GM18520 (cell line): ENCODE results near the gene TNNT1.
"Not testable (repeated sequence)": the region's sequence is repeated elsewhere in the genome, so short reads cannot be mapped to it uniquely, and the experiment has no call there.

Experiments
- ATAC-seq: cut with Tn5 transposase; IDR thresholded peaks from one replicate; pipeline ENCODE4 v1.9.1; 2021; ENCODE audit not compliant: unreplicated experiment

TNNT1 gene

DNA sequence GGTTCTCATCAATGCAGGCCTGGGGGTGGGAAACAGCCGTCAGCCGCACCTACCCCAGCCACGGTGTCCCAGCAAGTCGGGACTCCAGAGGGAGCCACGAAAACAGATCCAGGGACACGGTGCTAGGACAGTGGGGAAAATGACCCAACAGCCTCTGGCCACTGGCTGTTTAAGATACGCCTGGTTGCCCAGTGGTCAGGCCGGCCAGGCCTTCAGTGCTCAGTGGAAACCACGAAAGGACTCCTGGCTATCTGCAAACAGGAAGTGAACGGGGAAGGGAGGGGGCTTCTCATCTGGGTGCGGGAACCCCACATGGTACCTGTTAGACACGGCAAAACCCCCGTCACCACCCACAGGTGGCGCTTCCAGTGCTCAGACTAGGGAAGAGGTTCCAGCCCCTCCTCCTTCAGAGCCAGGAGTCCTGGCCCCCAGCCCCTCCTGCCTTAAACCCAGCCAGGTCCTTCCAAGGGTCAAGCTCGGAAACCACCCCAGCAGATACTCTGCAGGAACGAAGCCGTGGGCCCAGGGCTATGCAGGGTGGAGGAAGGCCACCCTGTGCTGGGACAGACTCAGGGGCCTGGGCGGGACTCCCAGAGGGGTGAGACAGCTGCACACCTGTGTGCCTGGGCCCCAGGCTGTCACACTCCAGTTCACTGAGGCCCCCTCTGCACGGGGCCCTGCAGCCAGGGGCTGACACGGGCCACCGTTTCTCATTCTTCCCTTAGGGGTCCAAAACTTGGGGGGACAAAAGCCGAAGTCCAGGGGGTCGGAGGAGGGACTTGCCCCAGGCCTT, 36.0 kb downstream of the TNNT1 start:
- no peak for ATAC-seq

DNA sequence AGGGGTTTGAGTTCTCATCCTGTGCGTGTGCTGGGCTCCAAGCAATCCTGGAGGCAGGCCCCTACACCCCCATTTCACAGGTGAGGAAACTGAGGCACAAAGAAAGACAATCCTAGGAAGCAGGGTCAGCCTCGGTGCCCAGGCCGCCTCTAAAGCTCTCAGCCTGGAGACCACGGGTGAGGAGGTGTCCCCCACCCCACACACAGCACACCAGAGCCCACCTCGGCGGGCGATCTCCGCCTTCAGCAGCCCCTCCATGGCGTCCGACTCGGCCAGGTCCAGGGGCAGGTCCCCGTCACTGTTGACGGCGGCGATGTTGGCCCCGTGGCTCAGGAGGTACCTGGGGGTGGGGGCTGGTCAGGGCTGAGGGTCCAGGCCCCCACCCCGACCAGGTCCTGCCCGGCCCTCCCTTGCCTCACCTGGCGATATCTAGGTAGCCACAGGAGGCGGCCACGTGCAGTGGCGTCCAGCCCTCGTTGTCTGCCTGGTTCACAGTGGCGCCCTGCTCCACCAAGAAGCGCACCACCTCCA, 36.7 kb downstream of the TNNT1 start:
- ATAC-seq, result no peak

DNA sequence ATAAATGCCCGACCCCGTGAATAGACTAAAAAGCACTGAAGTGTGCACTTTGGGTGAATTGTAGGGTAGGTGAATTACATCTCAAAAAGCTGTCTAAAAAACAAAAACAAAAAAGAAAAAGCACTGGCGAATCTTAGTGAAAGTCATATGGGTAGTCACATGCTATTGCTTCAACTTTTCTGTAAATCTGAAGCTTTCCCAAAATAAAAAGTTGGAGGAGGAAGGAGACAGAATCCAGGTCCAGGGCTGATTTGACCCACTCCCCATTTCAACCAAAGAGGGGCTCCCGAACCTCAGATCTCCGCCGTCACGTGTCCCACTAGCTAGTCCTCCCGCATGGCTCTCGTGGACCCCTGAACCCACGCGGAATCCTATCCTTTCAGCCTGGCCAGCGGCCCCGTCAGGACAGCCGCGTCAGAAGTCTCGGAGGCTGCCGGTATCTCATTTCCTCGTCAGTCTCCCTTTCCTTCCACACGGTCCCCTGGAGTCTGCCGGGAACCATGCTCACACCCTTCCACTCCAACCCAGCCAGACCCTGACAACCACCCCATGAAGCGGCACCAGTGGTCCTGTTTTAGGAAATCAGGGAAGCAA, 37.7 kb downstream of the TNNT1 start:
- ATAC-seq, result no peak

DNA sequence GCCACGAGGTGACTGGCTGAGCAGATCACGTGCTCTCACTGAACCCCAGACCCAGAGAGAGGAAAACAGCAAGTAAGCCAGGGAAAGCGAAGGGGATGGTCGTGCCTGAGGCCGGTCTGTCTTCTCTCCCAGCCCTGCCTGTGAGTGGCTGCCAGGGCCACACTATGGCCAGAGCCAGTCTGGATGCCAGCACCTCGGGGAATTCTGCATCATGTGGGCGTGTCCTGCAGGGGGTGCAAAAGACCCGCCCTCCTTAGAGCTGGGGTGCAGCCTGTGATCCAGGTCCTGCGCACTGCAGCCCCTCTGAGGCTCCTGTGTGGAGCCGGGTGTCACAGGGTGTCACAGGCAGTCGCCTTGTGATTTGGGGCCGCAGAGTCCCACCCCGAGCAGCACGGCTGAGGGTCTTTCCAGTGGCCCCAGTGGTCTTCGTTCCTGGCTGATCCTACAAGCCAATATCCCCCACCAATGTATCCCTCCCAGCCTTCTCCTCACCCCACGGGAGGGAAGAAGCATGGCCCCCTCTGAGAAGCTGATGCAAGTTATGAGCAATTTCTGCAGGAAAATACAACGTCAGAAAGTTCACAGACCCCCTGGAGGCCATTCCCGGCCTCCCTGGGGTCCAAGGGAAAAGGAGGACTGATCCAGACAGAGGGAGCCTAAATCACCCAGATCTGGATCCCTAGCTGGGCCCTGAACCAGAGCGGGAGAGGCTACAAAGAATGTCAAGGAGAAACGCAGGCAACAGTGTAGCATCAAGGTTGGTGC, 39.3 kb downstream of the TNNT1 start:
- ATAC-seq, result no peak

DNA sequence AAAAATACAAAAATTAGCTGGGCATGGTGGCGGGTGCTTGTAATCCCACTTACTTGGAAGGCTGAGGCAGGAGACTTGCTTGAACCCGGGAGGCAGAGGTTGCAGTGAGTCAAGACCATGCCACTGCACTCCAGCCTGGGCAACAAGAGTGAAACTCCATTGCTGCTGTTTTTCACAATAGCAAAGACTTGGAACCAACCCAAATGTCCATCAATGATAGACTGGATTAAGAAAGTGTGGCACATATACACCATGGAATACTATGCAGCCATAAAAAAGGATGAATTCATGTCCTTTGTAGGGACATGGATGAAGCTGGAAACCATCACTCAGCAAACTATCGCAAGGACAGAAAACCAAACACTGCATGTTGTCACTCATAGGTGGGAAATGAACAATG, 41.8 kb downstream of the TNNT1 start:
- ATAC-seq, result not testable (repeated sequence)

DNA sequence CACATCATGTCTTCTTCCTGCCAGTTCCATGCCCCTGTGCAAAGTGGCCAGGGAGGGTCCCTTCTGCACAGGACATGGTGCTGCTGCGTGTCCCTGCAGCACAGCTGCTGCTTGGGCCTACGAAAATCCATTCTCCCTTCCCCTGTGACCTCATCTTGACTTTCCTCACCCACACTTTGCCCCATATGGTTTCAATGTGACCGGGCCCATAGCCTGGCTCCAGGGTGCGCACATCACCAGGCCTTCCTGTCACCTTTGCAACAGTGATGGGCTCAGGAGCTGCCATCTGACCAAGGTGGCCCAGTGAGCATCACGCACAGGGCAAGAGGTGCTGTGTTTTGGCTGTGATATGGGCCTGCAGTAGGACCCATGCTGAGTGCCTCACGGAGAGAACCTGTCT, 42.4 kb downstream of the TNNT1 start:
- ATAC-seq, result no peak

DNA sequence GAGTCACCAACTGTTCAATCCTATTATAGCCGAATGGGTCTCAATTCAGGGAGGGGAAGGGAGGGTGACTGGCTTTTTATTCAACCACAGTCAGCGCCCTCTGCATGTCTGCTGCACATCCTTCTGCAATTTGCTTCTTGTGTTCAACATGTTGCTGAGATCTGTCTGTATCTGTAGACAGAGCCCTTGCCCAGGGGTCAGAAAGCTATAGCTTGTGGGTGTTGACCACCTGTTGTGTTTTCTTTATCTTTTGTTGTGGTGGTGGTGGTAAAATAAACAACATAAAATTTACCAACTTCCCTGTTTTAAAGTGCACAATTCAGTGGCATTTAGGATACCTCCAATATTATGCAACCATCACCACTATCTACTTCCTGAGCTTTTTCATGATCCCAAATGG, 43.8 kb downstream of the TNNT1 start:
- no peak for ATAC-seq

DNA sequence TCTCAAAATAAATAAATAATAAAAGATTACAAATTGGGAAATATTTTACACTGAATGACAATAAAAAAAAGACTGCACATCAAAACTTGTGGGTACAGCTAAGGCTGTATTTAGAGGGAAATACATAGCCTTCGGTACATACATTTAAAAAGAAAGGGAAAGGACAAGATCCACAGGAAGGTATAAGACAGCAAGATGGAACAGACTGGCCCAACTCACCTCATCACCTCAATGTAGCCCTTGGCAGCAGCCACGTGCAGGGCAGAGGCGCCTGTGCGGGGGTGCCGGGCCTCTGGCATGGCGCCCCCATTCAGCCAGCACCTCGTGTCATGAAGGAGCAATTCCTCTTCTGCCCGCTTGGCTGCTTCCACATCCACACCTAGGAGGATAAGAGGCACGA, 45.8 kb downstream of the TNNT1 start:
- no peak for ATAC-seq

DNA sequence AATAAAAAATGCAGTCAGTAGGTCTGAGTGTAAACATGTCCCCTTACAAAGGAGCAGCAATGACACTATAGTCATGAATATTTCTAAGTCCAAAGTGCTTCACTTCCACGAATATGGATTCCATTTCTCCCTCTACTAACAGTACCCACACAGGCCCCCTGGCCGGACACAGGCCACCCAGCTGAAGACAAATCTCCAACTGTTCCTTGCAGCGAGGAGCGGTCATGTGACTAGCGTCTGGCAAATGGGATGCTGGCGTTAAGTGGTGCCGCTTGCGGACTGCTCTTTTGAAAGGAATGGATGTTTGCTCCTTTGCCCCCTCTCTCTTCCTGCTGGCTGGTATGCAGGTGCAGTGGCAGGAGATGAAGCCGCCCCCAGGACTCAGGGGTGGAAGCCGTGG, 47.7 kb downstream of the TNNT1 start:
- no peak for ATAC-seq

DNA sequence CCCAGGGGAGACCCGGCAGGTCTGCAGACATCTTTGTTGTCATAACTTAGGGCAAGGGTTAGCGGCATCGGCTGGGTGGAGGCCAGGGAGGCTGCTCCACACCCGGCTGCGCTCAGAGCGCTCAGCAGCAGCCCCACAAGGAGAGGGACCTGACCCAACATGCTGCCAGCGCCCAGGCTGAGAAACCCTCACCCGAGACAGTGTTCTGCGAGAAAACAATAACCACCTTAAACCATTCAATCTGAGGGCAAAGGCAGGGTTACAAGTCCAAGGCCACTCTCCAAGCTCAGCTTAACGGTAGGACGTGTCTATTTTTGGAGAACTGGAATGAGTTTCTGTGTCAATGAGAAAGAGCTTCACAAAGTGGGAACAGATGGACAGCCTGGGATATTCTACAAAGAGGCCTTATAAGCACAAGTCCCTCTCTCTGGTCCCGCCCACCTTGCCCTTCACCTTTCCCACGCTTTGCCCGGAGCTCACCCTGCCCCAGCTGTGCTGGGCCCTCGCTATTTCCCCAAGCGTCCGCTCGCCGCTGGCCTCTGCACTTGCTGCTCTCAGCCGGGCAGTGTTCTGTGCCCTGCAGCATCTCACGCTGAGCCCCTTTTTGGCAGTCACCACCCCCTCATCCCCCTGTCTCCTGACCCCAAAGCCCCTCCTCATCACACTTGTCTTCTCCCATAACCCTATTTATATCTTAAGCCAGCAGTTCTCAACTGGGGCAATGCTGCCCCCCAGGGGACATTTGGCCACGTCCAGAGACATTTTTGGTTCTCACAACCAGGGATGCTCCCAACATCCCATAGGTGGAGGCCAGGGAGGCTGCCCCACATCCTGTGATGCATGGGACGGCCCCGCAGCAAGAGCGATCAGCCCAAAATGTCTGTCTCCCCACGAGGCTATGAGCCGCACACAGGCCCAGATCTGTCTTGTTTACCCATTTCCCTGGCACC, 49.2 kb downstream of the TNNT1 start:
- no peak for ATAC-seq

DNA sequence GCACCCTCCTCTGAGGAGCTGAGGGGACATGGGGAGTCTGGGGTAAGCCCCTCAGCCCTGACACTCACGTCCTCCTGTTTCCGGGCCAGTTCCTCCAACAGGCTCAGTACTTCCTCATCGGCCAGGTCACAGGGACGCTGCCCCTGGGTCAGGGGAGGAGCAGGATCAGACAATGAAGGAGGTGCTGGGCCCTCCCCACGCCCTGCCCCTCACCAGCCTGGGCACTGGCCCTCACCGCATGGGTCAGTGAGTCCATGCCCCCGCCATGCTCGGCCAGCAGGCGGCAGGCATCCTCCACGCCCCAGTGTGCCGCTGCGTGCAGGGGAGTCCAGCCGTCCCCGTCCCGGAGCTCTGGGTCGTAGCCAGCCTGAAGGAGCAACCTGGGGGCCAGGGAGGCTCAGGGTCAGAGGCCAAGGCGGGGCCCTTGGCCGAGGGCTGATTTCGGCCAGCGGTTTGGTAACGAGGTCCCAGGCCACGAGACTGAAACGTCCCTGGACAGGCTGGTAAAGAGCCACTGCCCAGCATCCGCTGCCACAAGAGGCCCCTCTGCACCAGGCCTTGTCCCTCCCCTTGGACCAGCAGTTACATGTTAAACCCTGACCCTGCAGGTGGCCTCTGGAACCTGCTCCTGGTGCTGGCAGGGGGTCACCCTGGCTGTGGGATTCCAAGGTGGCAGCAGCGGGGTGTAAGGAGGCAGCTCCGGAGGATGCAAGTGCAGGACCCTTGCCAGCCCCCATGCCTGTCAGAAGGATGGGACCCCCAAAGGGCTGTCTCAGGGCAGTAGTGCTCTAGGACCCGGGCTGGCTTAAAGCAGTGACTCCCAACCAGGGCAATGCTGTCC, 50.1 kb downstream of the TNNT1 start:
- ATAC-seq, result no peak

DNA sequence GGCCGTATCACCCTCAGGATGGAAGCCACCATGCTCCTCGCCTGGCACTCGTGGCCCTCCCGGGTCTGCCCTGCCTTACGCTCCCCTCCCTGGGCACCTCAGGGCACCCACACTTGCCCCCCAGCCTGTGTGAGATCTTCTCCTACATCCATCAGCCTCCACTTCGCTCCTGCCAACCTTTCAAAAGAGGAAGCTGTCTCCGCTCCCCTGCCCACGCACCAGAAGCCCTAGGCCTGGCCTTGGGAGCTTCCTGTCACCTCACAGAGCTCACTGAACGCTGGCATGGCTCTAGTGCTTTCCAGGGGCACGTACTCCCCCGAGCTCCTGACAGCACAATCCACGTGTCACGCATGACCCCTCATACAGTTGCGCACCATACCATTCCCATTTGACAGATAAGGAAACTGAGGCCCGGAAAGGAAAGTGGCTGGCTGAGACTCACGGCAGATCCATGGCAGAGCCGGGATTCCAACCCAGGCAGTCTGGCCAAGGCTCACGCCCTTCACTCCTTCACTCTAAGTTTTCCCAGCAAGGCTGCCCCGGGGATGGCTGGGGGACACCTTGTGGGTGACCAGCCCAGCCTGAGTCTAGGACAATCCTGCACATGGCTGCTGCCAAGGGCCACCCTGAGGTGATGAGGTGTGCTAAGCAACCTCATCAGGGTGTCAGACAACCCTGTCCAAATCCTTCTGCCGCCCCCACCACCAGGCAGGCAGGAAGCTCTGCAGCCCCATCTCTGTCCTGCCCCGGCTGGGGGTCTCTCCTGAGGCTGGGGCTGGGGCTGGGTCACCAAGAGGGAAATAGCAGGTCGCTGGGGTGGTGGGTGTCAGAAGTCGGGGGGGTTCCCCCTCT, 50.9 kb downstream of the TNNT1 start:
- no peak for ATAC-seq

DNA sequence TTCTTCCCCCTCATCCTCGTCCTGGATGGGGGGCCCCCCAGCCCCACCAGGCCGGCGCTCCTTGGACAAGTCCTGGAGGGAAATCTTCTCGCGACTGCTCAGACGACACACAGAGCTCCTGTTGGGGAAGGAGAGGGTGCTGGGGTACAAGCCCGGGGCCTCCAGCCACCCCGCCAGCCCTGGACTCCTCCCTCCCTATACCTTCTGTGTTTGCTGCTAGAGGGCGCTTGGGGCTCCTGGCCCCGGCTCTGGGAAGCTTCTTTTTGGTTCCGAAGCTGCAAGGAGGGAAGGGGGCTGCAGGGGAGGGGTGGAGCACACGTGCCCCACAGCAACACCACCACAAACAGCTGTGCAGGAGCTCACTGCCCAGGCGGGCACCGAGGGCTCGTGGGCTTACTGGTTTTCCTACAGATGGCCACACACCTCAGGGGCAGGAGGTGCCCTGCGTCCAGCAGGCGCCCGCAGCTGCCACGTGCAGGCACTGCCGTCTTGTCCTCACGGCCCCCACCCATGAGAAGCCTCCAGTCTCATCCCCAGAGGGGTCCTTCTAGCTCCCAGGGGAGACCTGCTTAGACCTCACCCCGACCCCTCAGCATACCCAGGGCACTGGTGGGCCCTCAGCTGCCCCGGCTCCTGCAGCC, 52.8 kb downstream of the TNNT1 start:
- ATAC-seq, result no peak

DNA sequence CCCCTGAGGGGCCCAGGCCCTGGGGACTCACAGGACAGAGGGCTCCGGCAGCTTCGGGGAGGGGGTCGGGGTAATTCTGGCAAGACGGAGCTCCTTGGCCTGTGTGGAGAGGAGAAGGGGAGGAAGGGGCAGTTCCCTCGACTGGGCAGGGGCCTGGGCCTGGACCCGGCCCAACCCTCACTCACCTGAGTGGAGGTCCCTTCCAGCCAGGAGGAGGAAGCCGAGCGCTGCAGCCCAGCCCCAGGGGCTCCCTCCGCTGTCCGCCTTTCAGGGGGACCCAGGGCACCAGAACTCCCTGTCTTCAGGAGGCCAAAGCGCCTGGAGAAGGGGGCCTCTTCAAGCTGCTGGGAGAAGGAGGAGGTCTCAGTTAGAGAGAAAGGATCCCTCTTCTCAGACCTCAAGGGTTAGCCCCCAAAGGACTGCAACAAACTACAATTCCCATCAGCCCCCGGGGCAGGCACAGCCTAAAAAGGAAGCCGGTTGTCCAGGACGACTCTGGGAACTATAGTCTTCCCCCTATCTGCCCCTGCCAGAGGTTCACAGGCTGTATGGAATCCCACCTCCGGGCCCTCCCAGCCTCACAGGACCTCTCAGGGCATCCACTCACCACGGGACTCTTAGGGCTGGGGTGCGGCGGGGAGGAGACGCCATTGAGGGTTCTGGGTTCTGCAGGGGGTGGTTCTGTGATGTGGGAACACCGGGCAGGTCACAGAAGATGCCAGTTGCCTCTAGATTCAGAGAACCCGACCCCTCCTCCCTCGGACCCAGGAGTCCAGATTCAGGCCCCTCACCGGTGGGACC, 53.5 kb downstream of the TNNT1 start:
- no peak for ATAC-seq

DNA sequence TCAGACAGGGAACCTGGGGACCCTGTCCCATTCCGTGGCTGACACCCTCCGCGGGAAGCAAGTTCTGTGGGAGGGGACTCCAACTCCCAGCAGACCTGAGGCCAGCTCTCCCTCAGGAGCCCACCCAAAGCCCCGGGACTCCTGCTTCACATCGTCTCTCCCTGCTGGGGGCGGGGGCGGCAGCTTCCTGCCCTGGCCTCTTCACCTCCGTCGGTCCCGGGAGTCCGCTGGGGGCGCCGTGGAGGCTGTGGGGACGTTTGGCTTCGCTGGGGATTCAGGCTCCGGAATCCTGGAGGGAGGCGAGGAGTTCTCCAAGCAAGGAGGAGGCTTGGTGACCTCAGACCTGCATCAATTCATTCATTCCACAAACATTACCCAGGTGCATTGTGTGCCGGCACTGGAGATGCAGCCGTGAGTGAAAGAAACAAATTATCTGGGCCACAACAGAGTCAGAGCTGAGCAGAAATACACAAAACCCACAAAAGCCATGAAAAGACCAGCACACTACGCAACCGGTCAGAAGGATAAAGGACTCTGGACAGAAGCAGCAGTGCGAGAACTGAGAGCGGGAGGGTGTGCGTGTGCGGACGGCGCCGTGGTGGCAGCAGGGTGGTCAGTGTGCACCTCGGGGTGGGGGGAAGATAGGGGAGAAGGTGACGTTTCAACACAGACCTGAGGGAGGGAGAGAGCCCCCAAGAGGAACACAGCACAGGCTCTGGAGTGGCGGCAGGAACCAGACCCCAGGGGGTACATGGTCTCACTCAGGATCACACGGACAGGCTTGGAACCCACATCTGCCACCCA, 54.3 kb downstream of the TNNT1 start:
- no peak for ATAC-seq

DNA sequence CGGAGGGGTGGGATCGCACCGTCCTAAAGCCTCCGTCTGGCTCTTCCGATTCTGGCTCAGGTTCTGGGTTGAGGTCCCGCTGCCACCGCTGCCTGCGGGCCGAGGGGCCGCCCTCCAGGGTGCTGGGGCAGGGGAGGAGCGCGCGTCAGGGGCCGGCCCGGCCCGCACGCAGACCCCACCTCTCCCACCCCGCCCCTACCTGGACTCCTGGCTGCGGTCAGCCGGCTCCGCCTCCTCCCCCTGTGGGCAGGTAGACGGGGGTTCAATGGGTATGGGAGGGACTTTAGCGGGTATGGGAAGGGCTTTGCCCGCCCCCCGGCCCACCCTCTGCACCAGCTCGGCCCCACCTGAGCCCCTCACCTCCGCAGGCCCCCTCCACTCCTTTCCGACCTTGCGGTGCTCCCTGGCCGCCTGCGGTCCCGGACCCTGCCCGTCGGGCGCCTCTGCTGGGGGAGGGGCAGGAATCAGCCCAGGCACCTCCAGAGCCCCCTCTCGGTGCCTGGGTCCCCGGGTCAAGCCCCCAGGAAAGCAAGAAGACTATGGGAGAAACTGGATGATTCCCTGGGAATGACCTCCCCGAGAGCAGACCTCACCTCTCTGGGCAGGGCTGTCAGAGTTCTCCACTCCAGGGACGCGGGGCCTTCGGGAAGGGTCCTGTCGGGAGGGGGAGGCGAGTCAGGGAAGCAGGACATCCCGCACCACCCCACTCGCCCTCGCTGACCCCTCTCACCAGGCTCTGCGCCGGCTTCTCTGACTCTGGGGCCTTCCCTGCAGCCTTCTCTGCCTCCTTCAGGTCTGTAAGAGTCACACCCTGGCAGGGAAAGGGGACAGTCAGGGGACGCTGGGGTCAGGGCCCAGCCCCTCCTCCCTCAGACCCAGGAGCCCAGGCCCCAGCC, 56.3 kb downstream of the TNNT1 start:
- no peak for ATAC-seq
